PFSK-1 (cell line): Measurements from ENCODE around the gene TMEM259.

Experiments used
- FOXP2 ChIP-seq: optimal IDR thresholded peaks from 2 replicates; pipeline ENCODE3; 2011; ENCODE audit warnings: borderline replicate concordance, control low read depth, inconsistent platforms; ENCODE audit not compliant: insufficient read depth; ENCODE audit errors: extremely low read length, extremely low read depth
- SIN3A ChIP-seq: IDR thresholded peaks from 2 replicates; pipeline ENCODE4 v1.6.1; 2012; ENCODE audit warnings: mild to moderate bottlenecking, low read length, moderate library complexity, borderline replicate concordance; ENCODE audit not compliant: insufficient read depth

GRCh38 chr19:999379-999719 lies 21.6 kb downstream of the TMEM259 start:
- no peak for TF ChIP-seq FOXP2
- TF ChIP-seq SIN3A, result no peak
